Heart right ventricle (tissue), 16 donors: ENCODE data around the gene TSPAN18. TPM values are rescaled to one million over a fixed set of nuclear protein-coding genes. Genes with fewer than 3 reads are reported as not detected.

ENCODE experiments used
- ATAC-seq, 8 donors: fragments of 200-7000 bp; cut with Tn5 transposase; one replicate each; pipeline ENCODE4 v1.9.1; 2020; ENCODE audit warnings: mild to moderate bottlenecking in 8 of 8, moderate library complexity in 8 of 8, moderate number of reproducible peaks in 1 of 8
- DNase-seq, 2 donors: peaks; one replicate each; pipeline ENCODE4 v3.0.0-alpha.2; 2020
- H3K27ac ChIP-seq, 10 donors: fragments of 200-600 bp; sonication (generic) in 2 of 10; one replicate each; pipeline versions ENCODE4 v1.5.0 to v1.8.0; 2020 to 2022; ENCODE audit warnings: mild to moderate bottlenecking in 3 of 10
- H3K27me3 ChIP-seq, 7 donors: fragments of 200-600 bp; one replicate each; pipeline ENCODE4 v1.8.0; 2021 to 2022; ENCODE audit warnings: mild to moderate bottlenecking in 2 of 7
- H3K36me3 ChIP-seq, 9 donors: fragments of 200-600 bp; sonication (generic) in 1 of 9; one replicate each; pipeline versions ENCODE4 v1.5.0 to v1.8.0; 2020 to 2022; ENCODE audit warnings: mild to moderate bottlenecking in 2 of 9
- H3K4me1 ChIP-seq, 9 donors: fragments of 200-600 bp; sonication (generic) in 1 of 9; one replicate each; pipeline versions ENCODE4 v1.5.0 to v1.8.0; 2020 to 2022; ENCODE audit warnings: mild to moderate bottlenecking in 4 of 9
- H3K4me3 ChIP-seq, 10 donors: fragments of 200-600 bp; sonication (generic) in 2 of 10; one replicate each; pipeline versions ENCODE4 v1.5.0 to v1.8.0; 2020 to 2022; ENCODE audit warnings: mild to moderate bottlenecking in 7 of 10, moderate library complexity in 2 of 10
- H3K9me3 ChIP-seq, 11 donors: fragments of 200-600 bp in 10 of 11; sonication (generic) in 2 of 11; one replicate each; pipeline versions ENCODE4 v1.5.0 to v1.8.0; 2013 to 2022; ENCODE audit warnings: mild to moderate bottlenecking in 2 of 11, control low read depth in 1 of 11, moderate library complexity in 1 of 11
- CTCF ChIP-seq, 9 donors: fragments of 200-600 bp; sonication (generic) in 2 of 9; IDR thresholded peaks; one replicate each; pipeline versions ENCODE4 v1.5.0 to v1.8.0; 2021 to 2022; ENCODE audit warnings: antibody characterized with exemption in 9 of 9, mild to moderate bottlenecking in 5 of 9, moderate library complexity in 1 of 9
- WGBS, 2 donors: extraction: QIAGEN DNeasy Blood & Tissue Kit; methylation state at CpG; one replicate each; pipeline ENCODE4 v1.1.7; 2013; ENCODE audit warnings: inconsistent platforms in 1 of 2; 5-methylcytosine and 5-hydroxymethylcytosine counted together
- intact Hi-C, 10 donors: fragments of 100-400 bp; cut with DNase I; formaldehyde crosslinking; loops; one replicate each; pipeline versions ENCODE4 v1.11.1 to v1.14.2; 2022
- polyA plus RNA-seq, 2 donors: library from polyadenylated mRNA; stranded (reverse); fragments of 200-250 nt; gene quantifications; one replicate each; pipeline ENCODE4 v1.2.3, GENCODE V29; 2013
- total RNA-seq, 10 donors: library from RNA; stranded (reverse); fragmentation: NEBNext Ultra II Directional in 3 of 10; extraction: Animal tissue kit (Norgen Biotek cat#: 25700) in 3 of 10; gene quantifications; one replicate each; pipeline versions ENCODE4 v1.2.1 to v1.2.4, GENCODE V29; 2021 to 2023
- donor health status: Arrhythmogenic right ventricular cardiomyopathy.
- donor health status: ischemic (EF 13 %, LVEDD 7.1; RV severe dilation, severe dysfunction).
- donor health status: healthy with polysubstance abuse.
- donor health status: DM: no; HTN: yes; CAD: no.
- donor health status: DM: no; HTN: no; CAD: no.
- donor health status: ischemic (EF 25% LVEDD 6.9; RV normal size, moderate dysfunction).
- donor health status: ischemic (EF 25% LVEDD 5.7; RV mildly dilated, moderate dysfunction).
- donor health status: healthy.
- donor health status: DM: yes; HTN: yes; CAD: no.
- donor health status: Ischemic cardiomyopathy.
- donor health status: ischemic (EF 35%, LVEDD 5.7; RV mildly dilated, moderate dysfunction).
- donor health status: nonischemic (EF 11% LVEDD 7.7; RV severe dilation, severe dysfunction).
- donor health status: DM: yes; HTN: yes; CAD: no.
- donor health status: PGD.
- donor health status: ischemic (EF 29% LVEDD 5.4; RV normal size, mild dysfunction).
- donor health status: nonischemic (EF 23%, LVEDD 6.1; RV moderate dilation, normal function).

Gene TSPAN18
- total and polyA plus RNA-seq, 12 donors = 37.7 to 140 (median 92.9) TPM

- Histone ChIP-seq H3K27me3 (no peaks in the 10 kb centered on the region), H3K4me3 (no peak overlapping the region), H3K27ac (peak overlapping the region; percentile 81 to 92 (median 87)), H3K36me3 (peaks cover 0 to 15% (median 0%) of the 10 kb centered on the region in 9 donors), H3K9me3 (peaks cover 0 to 11% (median 3%) of the 10 kb centered on the region in 11 donors), H3K4me1 (peaks cover 16 to 84% (median 71%) of the 10 kb centered on the region in 9 donors)
- 4 to 8% methylated on average over 8 of the region's 8 CpGs for WGBS, 2 donors
- peak; percentile 72 to 80 for DNase-seq
- intact Hi-C loops = loop anchor here in 1 of 10 donors (5.0 kb wide), 1 partner anchor 126 kb away; no protein-coding TSS in a partner anchor
- peak; percentile 71 to 92 (median 83) for ATAC-seq
- TF ChIP-seq CTCF (IDR thresholded peaks at IDR 0.05) = peak in 3 of 9 donors; percentile 7 to 28 (median 21)
These were observed 39.6 kb downstream of the TSPAN18 start for GRCh38 chr11:44766112-44766971.

- no peak for TF ChIP-seq CTCF (IDR thresholded peaks at IDR 0.05)
- no peak overlapping the region for H3K4me3 ChIP-seq
- intact Hi-C loops = loop anchor here in 1 of 10 donors (5.0 kb wide), 1 partner anchor 125 kb away; no protein-coding TSS in a partner anchor
These were observed 40.2 kb downstream of the TSPAN18 start for GRCh38 chr11:44766972-44767278.

GRCh38 chr11:44767421-44767820 is 40.7 kb downstream of the TSPAN18 start:
- no peak overlapping the region for H3K4me3 ChIP-seq
- 48 to 51% methylated on average over 1 of the region's 1 CpG for WGBS, 2 donors

More at GRCh38 chr11:44766972-44767278, 40.2 kb downstream of the TSPAN18 start:
- H3K27ac ChIP-seq = peak overlapping the region; percentile 81 to 92 (median 87)
- peaks cover 0 to 15% (median 0%) of the 10 kb centered on the region in 9 donors for H3K36me3 ChIP-seq
- peaks cover 0 to 11% (median 3%) of the 10 kb centered on the region in 11 donors for H3K9me3 ChIP-seq
- H3K27me3 ChIP-seq = no peaks in the 10 kb centered on the region
- DNase-seq (peak in 1 of 2 donors; percentile 67), ATAC-seq (peak; percentile 76 to 93 (median 86))
- H3K4me1 ChIP-seq = peaks cover 15 to 83% (median 70%) of the 10 kb centered on the region in 9 donors

More at GRCh38 chr11:44767421-44767820, 40.7 kb downstream of the TSPAN18 start:
- peaks cover 15 to 83% (median 65%) of the 10 kb centered on the region in 9 donors for H3K4me1 ChIP-seq
- intact Hi-C loops = loop anchor here in 1 of 10 donors (5.0 kb wide), 1 partner anchor 125 kb away; no protein-coding TSS in a partner anchor
- no peak for TF ChIP-seq CTCF (IDR thresholded peaks at IDR 0.05)
- H3K27me3 ChIP-seq = no peaks in the 10 kb centered on the region
- ATAC-seq (peak in 4 of 8 donors; percentile 1 to 11 (median 3)), DNase-seq (no peak)
- peaks cover 0 to 15% (median 0%) of the 10 kb centered on the region in 9 donors for H3K36me3 ChIP-seq
- peak overlapping the region; percentile 81 to 92 (median 86) for H3K27ac ChIP-seq
- peaks cover 0 to 11% (median 3%) of the 10 kb centered on the region in 11 donors for H3K9me3 ChIP-seq
